Nephron progenitor cell (in vitro differentiated cells): Measurements from ENCODE around the gene DNASE1L3.

Experiments
- DNase-seq: peaks from one replicate; pipeline ENCODE4 v3.0.0; 2021
- H3K27ac Mint-ChIP-seq: 2 replicates; pipeline ENCODE4 v1.8.0; 2021; ENCODE audit warnings: mild to moderate bottlenecking, moderate library complexity, mixed read lengths
- H3K27me3 Mint-ChIP-seq: 2 replicates; pipeline ENCODE4 v1.8.0; 2021; ENCODE audit warnings: mild to moderate bottlenecking, low read depth, mixed read lengths; ENCODE audit not compliant: poor library complexity
- H3K36me3 Mint-ChIP-seq: 2 replicates; pipeline ENCODE4 v1.8.0; 2021; ENCODE audit warnings: low read depth, mixed read lengths
- H3K4me1 Mint-ChIP-seq: 2 replicates; pipeline ENCODE4 v1.8.0; 2021; ENCODE audit warnings: mixed read lengths
- H3K4me3 Mint-ChIP-seq: 2 replicates; pipeline ENCODE4 v1.8.0; 2021; ENCODE audit warnings: mild to moderate bottlenecking, moderate library complexity, mixed read lengths
- H3K9me3 Mint-ChIP-seq: 2 replicates; pipeline ENCODE4 v1.8.0; 2021; ENCODE audit warnings: mild to moderate bottlenecking, moderate library complexity, mixed read lengths
- CTCF ChIP-seq: fragments of 200-600 bp; sonication (generic); IDR thresholded peaks from 2 replicates; pipeline ENCODE4 v1.5.0; 2021; ENCODE audit warnings: antibody characterized with exemption

DNASE1L3 gene

GRCh38 chr3:58216496-58217195 is 5.9 kb upstream of the DNASE1L3 start:
- TF ChIP-seq CTCF: no peak
- H3K4me1 Mint-ChIP-seq: peaks cover 27% of the 10 kb centered on the region
- no peak overlapping the region for H3K27ac Mint-ChIP-seq
- H3K9me3 Mint-ChIP-seq: peaks cover 16% of the 10 kb centered on the region
- H3K4me3 Mint-ChIP-seq: no peak overlapping the region
- H3K27me3 Mint-ChIP-seq: peaks cover 18% of the 10 kb centered on the region
- DNase-seq: no peak
- H3K36me3 Mint-ChIP-seq: no peaks in the 10 kb centered on the region

GRCh38 chr3:58215317-58216025 is 4.7 kb upstream of the DNASE1L3 start:
- H3K4me1 Mint-ChIP-seq: peaks cover 27% of the 10 kb centered on the region
- H3K4me3 Mint-ChIP-seq: no peak overlapping the region
- H3K27me3 Mint-ChIP-seq: peaks cover 17% of the 10 kb centered on the region
- TF ChIP-seq CTCF: no peak
- no peaks in the 10 kb centered on the region for H3K36me3 Mint-ChIP-seq
- H3K9me3 Mint-ChIP-seq: peaks cover 6% of the 10 kb centered on the region
- DNase-seq: no peak
- H3K27ac Mint-ChIP-seq: peak overlapping the region; percentile 53

GRCh38 chr3:58214484-58215316 is 3.9 kb upstream of the DNASE1L3 start:
- H3K27ac Mint-ChIP-seq: peak overlapping the region; percentile 53
- H3K36me3 Mint-ChIP-seq: no peaks in the 10 kb centered on the region
- H3K4me3 Mint-ChIP-seq: no peak overlapping the region
- peaks cover 27% of the 10 kb centered on the region for H3K4me1 Mint-ChIP-seq
- peaks cover 25% of the 10 kb centered on the region for H3K27me3 Mint-ChIP-seq
- no peak for DNase-seq
- no peak for TF ChIP-seq CTCF
- no peaks in the 10 kb centered on the region for H3K9me3 Mint-ChIP-seq

GRCh38 chr3:58209933-58210332 is 839 bp downstream of the DNASE1L3 start:
- Mint-ChIP-seq H3K27ac (peak overlapping the region; percentile 26), H3K4me1 (peaks cover 7% of the 10 kb centered on the region), H3K9me3 (no peaks in the 10 kb centered on the region), H3K4me3 (no peak overlapping the region), H3K36me3 (no peaks in the 10 kb centered on the region), H3K27me3 (peaks cover 51% of the 10 kb centered on the region)
- no peak for TF ChIP-seq CTCF
- DNase-seq: no peak

GRCh38 chr3:58207954-58208353 is 2.8 kb downstream of the DNASE1L3 start:
- peaks cover 51% of the 10 kb centered on the region for H3K27me3 Mint-ChIP-seq
- no peaks in the 10 kb centered on the region for H3K36me3 Mint-ChIP-seq
- no peak overlapping the region for H3K27ac Mint-ChIP-seq
- H3K9me3 Mint-ChIP-seq: peaks cover 4% of the 10 kb centered on the region
- no peak for DNase-seq
- TF ChIP-seq CTCF: no peak
- no peak overlapping the region for H3K4me3 Mint-ChIP-seq
- H3K4me1 Mint-ChIP-seq: peaks cover 5% of the 10 kb centered on the region
